ENCODE data around the gene TJP2. TPM values are rescaled to one million over a fixed set of nuclear protein-coding genes. Genes with fewer than 3 reads are reported as not detected.

Gene TJP2
- total RNA-seq, 4 donors from 2014 or later: 98.8 to 203 (median 137) TPM

DNA sequence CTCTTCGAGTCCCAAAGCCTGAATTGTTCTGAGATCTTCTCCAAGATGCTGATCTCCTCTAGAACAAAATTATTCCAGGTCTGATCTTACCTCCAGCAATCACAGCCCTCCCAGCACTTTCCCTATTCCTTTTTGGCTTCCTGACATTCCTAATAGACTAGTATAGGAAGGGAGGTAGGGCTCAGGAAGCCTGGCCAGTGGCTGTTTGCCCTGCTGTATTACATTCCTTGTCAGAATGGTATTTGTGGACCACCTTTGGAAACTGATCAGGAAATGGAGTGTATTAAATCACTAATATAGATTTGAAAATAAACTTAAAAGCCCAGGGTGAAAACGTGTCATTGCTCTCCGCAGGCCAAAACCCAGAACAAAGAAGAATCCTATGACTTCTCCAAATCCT lies 76.6 kb downstream of the TJP2 start:
- TF ChIP-seq CTCF (IDR thresholded peaks at IDR 0.05; ENCODE audit: low read depth): no peak

GRCh38 chr9:69252436-69252835 lies 78.4 kb downstream of the TJP2 start:
- TF ChIP-seq CTCF (IDR thresholded peaks at IDR 0.05; ENCODE audit: low read depth): no peak

- TF ChIP-seq CTCF (IDR thresholded peaks at IDR 0.05; ENCODE audit: low read depth): no peak
Observed at GRCh38 chr9:69253057-69253456, 79.0 kb downstream of the TJP2 start.

GRCh38 chr9:69254223-69254622 lies 80.1 kb downstream of the TJP2 start:
- no peak for TF ChIP-seq CTCF (IDR thresholded peaks at IDR 0.05; ENCODE audit: low read depth)

DNA sequence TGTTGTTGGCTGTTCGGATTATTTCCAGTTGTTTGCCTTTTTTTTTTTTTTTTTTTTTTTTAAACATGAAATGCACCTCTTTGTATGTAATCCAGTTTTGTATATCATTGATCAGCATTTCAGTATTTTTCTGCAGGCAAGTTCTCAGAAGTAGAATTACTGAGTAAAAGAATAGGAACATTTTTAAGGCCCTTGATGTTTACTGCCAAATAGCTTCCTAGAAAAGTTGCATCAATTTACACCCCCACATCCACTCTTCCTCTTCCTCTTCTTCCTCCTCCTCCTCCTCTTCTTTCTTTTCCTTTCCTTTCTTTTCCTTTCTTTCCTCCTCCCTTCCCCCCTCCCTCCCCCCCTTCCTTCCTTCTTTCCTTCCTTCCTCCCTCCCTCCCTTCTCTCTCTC lies 81.5 kb downstream of the TJP2 start:
- no peak for TF ChIP-seq CTCF (IDR thresholded peaks at IDR 0.05; ENCODE audit: low read depth)

DNA sequence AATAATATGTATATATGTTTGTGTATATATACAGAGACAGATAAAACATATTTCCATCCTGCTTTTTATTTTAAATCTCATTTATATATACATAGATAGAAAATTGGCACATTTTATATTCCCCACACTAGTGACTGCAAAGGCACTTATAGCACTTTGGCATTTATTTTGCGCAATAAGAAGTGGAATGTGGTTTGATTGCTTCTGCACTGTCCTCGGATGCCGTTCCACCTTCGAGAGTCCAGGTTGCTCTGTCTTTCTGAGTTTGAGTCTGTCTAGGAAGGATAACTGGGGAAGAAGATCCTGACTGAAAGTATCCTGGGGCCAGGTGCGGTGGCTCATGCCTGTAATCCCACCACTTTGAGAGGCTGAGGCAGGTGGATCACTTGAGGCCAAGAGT lies 84.5 kb downstream of the TJP2 start:
- TF ChIP-seq CTCF (IDR thresholded peaks at IDR 0.05; ENCODE audit: low read depth): no peak

DNA sequence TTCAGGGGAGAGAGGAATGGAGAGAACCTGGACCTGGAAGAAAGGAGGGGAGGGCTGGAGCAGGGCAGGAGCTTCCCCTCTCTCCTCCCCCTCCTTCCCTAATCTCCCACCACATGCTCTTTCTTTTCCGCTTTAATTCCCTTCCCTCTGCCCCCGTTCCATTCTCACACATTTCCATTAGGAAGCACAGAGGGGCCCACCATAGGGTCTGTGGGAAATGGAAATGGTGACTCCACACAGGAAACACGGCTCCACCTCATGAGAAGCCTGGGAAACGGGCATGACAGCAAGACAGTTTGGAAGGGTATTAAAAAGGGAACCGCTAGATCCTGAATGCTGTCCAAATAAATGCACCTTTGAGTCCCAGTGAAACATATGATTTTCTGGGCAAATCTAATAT lies 86.1 kb downstream of the TJP2 start:
- no peak for TF ChIP-seq CTCF (IDR thresholded peaks at IDR 0.05; ENCODE audit: low read depth)

Data from subcutaneous adipose tissue (tissue), 4 donors.